Ramos (cell line): ENCODE data around the gene UPK2.
"Not testable (repeated sequence)": the region's sequence is repeated elsewhere in the genome, so short reads cannot be mapped to it uniquely, and the experiment has no call there.

Source experiments
- in situ Hi-C: fragments of 300-500 bp; cut with MboI; formaldehyde crosslinking; loops from one replicate; pipeline ENCODE4 v1.14.3; 2022; ENCODE audit warnings: low sequenced_read_pairs; ENCODE audit not compliant: unreplicated experiment

Gene UPK2

DNA sequence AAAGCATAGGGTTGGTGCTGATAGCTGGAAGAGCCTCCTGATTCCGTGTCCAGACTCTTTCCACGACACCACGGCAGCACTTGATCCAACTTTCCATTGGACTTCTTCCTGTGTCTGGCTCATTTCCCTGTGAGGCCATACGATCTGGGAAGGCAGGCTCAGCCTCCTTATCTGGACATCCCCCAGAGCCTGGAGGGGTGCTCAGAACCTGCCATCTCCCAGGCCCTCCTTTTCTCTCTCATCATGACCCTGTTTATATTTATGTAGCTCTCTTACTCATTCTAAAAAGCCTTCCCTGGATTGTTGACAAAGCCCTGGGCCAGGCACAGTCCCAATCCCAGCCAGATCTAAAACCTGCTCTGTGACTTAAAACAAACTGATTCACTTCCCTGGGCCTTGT, 22.6 kb upstream of the UPK2 start:
- in situ Hi-C loops, result no loop called here

DNA sequence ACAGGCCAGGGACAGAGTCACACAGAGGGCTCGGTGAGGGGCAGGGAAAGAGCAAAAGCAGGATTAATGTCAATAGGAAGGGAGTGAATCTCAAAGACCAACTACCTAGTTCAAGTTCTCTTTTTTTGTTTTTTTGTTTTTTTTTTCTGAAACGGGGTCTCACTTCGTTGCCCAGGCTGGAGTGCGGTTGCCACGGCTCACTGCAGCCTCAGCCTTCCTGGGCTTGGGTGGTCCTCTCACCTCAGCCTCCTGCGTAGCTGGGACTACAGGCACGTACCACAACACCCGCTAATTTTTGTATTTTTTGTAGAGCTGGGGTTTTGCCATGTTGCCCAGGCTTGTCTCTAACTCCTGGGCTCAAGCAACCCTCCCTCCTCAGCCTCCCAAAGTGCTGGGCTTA, 20.7 kb upstream of the UPK2 start:
- in situ Hi-C loops, result no loop called here

DNA sequence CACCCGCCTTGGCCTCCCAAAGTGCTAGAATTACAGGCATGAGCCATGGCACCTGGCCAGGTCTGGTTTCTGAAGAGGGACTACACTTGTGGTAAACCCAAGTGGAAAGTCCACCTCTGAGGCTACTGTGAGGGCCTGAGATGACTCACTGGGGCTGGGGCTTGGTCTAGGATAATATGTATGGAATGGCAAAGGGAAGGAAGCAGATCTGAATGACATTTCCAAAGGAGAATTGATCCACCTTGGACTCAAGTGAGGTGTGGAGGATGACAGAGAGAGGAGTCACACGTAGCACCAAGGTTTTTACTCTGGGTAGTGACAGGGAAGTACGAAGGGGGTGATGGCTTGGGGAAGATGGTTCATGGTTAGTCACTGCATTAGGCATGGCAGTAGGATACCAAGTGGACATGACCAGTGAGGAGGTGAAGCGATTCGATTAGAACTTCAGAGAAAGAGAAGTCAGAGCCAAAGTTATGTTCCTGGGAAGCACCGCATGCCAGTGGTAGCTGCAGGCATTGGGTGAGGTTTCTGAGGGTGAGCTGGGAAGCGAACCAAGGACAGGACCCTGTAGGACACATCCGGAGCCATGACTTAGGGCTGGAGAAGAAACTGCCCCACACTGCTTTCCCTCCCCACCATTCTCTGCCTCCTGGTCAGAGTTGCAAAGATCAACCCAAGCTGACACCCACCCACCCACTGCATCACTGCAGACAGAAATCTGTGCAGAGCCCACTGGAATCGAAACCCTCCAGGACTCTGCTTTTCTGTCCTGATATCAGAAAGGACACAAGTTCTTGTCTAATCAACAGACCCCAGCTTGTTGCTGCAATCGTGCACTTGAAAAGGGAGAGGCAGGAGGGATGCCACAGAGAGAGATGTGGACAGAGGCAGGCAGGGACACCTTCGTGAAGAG, 17.4 kb upstream of the UPK2 start:
- in situ Hi-C loops, result no loop called here

- in situ Hi-C loops, result no loop called here
These were observed 16.6 kb upstream of the UPK2 start for GRCh38 chr11:118939404-118939915.

GRCh38 chr11:118939953-118940598, 16.0 kb upstream of the UPK2 start:
- in situ Hi-C loops, result no loop called here

- in situ Hi-C loops, result no loop called here
These were observed 9.0 kb upstream of the UPK2 start for GRCh38 chr11:118947091-118947490.

DNA sequence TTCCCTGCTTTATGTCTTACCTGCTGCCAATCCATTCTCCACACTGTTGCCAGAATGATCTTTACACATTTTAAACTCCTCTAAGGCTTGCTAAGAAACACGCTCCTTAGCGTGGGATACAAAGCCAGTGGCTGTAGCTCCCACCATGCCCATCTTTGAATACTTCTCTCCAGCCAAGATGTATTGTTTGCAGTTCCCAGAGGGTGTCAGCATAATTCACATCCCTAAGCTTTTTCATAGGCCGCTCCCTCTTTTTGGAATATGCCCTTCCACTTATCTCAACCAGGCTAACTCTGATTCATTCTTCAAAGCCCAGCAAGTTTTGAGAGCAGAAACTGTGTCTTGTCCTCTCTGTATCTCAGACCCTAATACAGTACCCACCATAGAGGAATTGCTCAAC, 8.1 kb upstream of the UPK2 start:
- in situ Hi-C loops, result no loop called here

- in situ Hi-C loops, result no loop called here
These were observed 2.8 kb upstream of the UPK2 start for GRCh38 chr11:118953265-118953664.

GRCh38 chr11:118953976-118954375, 2.1 kb upstream of the UPK2 start:
- in situ Hi-C loops, result not testable (repeated sequence)

GRCh38 chr11:118956847-118957469, 860 bp downstream of the UPK2 start:
- in situ Hi-C loops, result loop anchor here (5.0 kb wide), 2 partner anchors 50 to 265 kb away; no protein-coding TSS in a partner anchor

DNA sequence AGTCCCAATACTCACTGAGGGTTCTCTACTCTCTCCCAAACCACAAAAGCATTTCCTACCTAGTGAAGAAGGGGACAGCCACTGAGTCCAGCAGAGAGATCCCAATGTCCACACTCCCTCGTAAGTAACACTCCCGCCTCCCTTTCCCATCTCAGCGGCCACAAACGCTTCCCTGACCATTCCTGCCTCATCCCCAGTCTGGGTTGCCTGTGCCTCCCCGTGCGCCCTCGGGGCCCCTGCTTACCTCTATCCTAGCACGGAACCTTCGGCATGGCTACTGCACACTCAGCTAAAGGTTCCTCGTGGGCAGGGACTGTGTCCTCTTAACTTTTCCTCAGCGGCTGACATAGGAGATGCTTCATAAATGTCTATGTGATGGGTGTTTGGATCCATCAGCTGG, 1.5 kb downstream of the UPK2 start:
- in situ Hi-C loops, result loop anchor here (5.0 kb wide), 2 partner anchors 50 to 265 kb away; no protein-coding TSS in a partner anchor

GRCh38 chr11:118957968-118958367, 1.9 kb downstream of the UPK2 start:
- in situ Hi-C loops, result loop anchor here (5.0 kb wide), 2 partner anchors 51 to 266 kb away; no protein-coding TSS in a partner anchor

GRCh38 chr11:118958577-118958976, 2.5 kb downstream of the UPK2 start:
- in situ Hi-C loops, result loop anchor here (5.0 kb wide), 2 partner anchors 51 to 266 kb away; no protein-coding TSS in a partner anchor

DNA sequence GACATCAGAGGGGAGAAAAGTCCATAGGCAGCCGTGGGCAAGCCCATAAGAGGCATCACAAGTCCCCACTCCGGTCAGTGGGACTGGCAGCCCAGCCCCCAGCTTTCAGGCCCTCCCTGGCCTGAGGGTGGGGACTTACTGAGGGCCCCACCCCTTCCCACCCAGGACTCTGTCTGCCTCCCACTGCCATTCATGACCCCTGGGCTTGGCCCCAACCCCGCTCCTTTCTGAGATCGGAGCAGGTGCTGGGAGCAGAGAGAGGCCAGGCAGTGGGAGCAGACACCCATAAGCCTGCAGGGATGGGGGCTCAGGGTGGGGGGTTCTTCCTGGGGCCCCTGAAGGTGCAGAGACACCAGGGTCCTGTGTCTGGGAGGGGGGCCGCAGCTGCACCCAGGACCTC, 5.1 kb downstream of the UPK2 start:
- in situ Hi-C loops, result no loop called here

DNA sequence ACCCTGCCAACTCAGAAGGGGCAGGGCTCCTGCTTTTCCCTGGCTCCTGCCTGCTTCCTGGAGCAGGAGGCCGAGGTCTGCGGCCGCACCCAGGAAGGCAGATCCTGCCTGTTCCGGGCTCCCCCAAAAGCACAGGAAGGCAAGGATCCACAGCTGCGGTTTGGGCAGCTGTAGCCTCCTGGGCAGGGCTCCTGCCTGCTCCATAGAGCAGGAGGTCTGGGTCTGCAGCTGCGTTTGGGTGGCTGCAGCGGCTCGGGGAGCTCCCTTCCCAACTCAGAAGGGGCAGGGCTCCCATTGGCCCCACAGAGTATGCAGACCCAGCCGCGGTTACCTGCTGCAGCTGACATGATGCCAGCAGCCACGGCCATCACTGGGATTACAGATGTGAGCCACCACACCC, 5.5 kb downstream of the UPK2 start:
- in situ Hi-C loops, result no loop called here

GRCh38 chr11:118969508-118969907, 13.4 kb downstream of the UPK2 start:
- in situ Hi-C loops, result not testable (repeated sequence)

DNA sequence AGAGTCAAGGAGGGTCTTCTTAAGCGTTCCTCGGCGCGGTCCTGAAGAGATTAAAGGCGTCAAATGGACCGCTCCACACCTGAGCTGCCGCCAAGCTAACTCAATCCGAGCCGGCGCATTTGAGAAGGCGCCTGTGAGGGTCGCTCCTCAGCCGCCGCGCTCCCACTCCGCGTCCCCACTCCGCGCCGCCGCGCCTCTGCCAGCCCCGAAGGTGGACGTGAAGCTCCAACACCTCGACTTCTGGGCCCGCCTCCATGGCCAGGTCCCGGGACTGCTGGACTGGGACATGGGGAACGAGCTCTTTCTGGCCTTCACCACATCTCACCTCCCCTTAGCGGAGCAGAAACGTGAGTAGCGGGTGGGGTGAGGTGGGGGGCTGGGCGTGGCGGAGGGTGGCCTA, 15.5 kb downstream of the UPK2 start, which contains the start of gene FOXR1:
TSS of gene FOXR1 (plus strand) at position 116 of the 400 bp plus-strand sequence. CDS start at position 287, 171 bp downstream.
- in situ Hi-C loops, result no loop called here

DNA sequence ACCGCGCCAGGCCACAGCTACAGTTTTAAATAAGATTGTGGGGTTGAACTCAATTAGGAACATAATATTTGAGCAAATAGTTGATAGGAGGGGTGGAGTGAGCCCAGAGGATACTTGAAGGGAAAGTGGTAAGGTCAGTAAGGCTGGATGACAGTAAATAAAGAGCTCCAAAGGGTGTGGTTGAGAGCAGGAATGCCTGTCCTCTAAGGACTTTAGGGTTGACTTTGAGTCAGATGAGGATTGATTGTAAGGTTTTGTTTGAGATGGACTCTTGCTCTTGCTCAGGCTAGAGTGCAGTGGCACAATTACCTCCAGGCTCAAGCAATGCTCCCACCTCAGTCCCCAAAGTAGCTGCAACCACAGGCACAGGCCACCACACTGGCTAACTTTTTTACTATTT, 17.9 kb downstream of the UPK2 start:
- in situ Hi-C loops, result no loop called here

DNA sequence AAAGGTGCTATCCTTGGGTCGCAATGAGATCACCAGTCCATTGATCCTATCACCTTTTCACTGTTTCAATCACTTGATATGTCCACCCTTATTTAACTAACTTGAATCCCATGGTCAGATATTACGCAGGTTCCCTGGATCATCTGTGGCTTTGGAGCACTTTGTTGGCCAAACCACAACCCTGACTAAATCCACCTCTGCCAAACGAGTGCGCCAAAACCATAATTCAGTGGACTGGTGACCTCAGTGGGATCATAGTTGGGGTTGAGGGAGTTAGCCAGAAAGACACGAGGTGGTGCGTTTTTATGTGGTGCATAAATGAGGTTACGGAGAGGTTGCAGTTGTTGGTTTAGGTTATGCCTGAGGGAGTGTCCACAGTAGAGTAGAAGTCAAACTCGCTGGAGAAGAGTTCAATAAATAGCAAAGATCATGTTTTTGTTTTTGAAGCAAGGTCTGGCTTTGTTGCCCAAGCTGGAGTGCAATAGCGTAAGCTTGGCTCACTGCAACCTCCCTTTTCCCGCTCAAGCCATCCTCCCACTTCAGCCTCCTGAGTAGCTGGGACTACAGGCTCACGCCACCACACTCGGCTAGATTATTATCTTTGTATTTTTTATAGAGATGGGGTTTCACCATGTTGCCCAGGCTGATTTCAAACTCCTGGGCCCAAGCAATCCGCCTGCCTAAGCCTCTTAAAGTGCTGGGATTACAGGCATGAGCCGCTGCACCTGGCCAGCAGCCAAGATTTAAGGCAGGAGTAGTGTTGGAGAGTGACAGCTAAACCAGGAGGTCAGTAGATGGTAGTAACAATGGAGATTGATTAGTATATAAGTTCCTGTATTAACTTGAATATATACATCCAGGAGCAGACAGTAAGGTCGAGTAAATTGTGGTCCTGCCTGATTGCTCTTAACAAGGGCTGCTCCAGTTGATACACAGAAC, 19.9 kb downstream of the UPK2 start:
- in situ Hi-C loops, result no loop called here
